ENCODE results near the gene VPS33B. TPM values are rescaled to one million over a fixed set of nuclear protein-coding genes. Genes with fewer than 3 reads are reported as not detected.

The VPS33B gene
- total and polyA plus RNA-seq, 2 of the 8 experiments (the other 6 are each of a cell fraction or from before 2014, with no cell fraction given): 11.8 to 17.3 TPM

DNA sequence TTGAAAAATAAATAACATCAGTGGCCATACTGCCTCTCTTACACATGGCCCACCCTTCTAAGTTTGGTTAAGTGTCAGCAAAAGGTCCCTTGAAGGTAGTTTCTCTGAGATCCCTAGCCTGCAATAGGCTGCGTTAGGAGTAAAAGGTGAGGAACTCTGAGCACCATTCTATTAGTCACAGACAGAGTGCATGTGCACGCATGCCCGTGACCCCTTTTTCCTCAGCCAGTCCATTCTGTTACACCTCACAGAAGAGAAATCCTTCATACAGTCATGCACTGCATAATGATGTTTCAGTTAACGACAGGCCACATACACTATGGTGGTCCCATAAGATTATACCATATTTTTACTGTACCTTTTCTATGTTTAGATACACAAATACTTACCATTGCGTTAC, 55.2 kb downstream of the VPS33B start:
- ChIA-PET POLR2A (ENCODE audit: partially characterized antibody) (interaction anchor here (1.1 to 1.2 kb wide), 3 partner anchors 16 to 77 kb away, joined by 3 to 4 read pairs (median 3); no protein-coding TSS in a partner anchor), CTCF (ENCODE audit: partially characterized antibody) (interaction anchor here (1.0 to 1.6 kb wide), 3 partner anchors 9 to 67 kb away, joined by 3 to 6 read pairs (median 3); no protein-coding TSS in a partner anchor)
- peaks cover 0 to 6% of the 10 kb centered on the region in 2 experiments; a peak in 1 of 4 replicates for H3K79me2 ChIP-seq (ENCODE audit: control insufficient read depth in 1 of 2, insufficient read depth in 2 of 2, low read length in 2 of 2)
- no peak overlapping the region for H4K91ac ChIP-seq (replicated peaks; ENCODE audit: insufficient read length, low read length)
- H3K9me3 ChIP-seq (ENCODE audit: insufficient read depth in 2 of 2, low read depth in 1 of 2, low read length in 1 of 2): no peaks in the 10 kb centered on the region
- no peak overlapping the region for H2BK120ac ChIP-seq (replicated peaks; ENCODE audit: low read depth, low read length)
- no peak overlapping the region for H3K4ac ChIP-seq (replicated peaks; ENCODE audit: insufficient read length, low read depth, low read length)
- H3K27me3 ChIP-seq (replicated peaks in 1 of 4; ENCODE audit: control insufficient read depth in 3 of 4, extremely low read depth in 1 of 4, insufficient read depth in 3 of 4, low read length in 3 of 4): no peaks in the 10 kb centered on the region
- H3K23ac ChIP-seq (ENCODE audit: insufficient read length): no peak overlapping the region
- FAIRE-seq (no peak), DNase-seq (ENCODE audit: low read depth in 1 of 2, low spot score in 2 of 2) (no peak)
- no peaks in the 10 kb centered on the region for H3K23me2 ChIP-seq (ENCODE audit: low read depth, low read length)
- H3K79me1 ChIP-seq (ENCODE audit: low read depth, low read length): no peaks in the 10 kb centered on the region
- H4K5ac ChIP-seq (ENCODE audit: insufficient read length, low read depth, low read length): no peak overlapping the region
- H3K9ac ChIP-seq (replicated peaks in 1 of 4; ENCODE audit: extremely low read depth in 1 of 4, low read depth in 3 of 4, low read length in 3 of 4): no peak overlapping the region
- TF ChIP-seq POLR2AphosphoS5 (IDR thresholded peaks at IDR 0.05; ENCODE audit: low read depth, low read length) (0 out of 2 replicates have a peak, but pooled peaks have one; percentile 39), HDAC2 (IDR thresholded peaks at IDR 0.05; ENCODE audit: borderline replicate concordance in 1 of 2, low read depth in 2 of 2, low read length in 2 of 2) (no peak), TAF7 (optimal IDR thresholded peaks at IDR 0.05; ENCODE audit: borderline replicate concordance, low read depth, low read length) (no peak), BCL11A (IDR thresholded peaks at IDR 0.05; ENCODE audit: low read depth in 2 of 2, low read length in 2 of 2) (no peak), FOSL1 (IDR thresholded peaks at IDR 0.05; ENCODE audit: insufficient read depth, low read depth, low read length) (no peak), EP300 (IDR thresholded peaks at IDR 0.05; ENCODE audit: borderline replicate concordance in 1 of 2, low read depth in 2 of 2, low read length in 2 of 2) (no peak), GABPA (IDR thresholded peaks at IDR 0.05; ENCODE audit: borderline replicate concordance, insufficient read depth, low read length) (no peak), CTBP2 (IDR thresholded peaks at IDR 0.05; ENCODE audit: borderline replicate concordance, insufficient read depth, insufficient read length, low read length) (no peak), POLR2A (IDR thresholded peaks at IDR 0.05; ENCODE audit: control extremely low read depth in 1 of 2, low read depth in 2 of 2, low read length in 2 of 2) (0 out of 3 replicates have a peak, but pooled peaks of 1 of the 2 experiments have one; percentile 33), POU5F1 (IDR thresholded peaks at IDR 0.05; ENCODE audit: low read depth, low read length) (no peak)
- TF ChIP-seq, protein P1, sequence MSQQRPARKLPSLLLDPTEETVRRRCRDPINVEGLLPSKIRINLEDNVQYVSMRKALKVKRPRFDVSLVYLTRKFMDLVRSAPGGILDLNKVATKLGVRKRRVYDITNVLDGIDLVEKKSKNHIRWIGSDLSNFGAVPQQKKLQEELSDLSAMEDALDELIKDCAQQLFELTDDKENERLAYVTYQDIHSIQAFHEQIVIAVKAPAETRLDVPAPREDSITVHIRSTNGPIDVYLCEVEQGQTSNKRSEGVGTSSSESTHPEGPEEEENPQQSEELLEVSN (IDR thresholded peaks at IDR 0.05): no peak
- H4K20me1 ChIP-seq (replicated peaks in 1 of 2; ENCODE audit: control insufficient read depth in 1 of 2, insufficient read depth in 2 of 2, low read length in 2 of 2): peaks cover 4 to 8% of the 10 kb centered on the region in 2 experiments
- no peak overlapping the region for H3K18ac ChIP-seq (ENCODE audit: extremely low read depth, low read length)
- no peak overlapping the region for H2AFZ ChIP-seq (ENCODE audit: low read length)
- WGBS, 2 experiments (ENCODE audit: extremely low coverage in 1 of 2, insufficient coverage in 1 of 2, insufficient read length in 1 of 2, insufficient replicate concordance in 2 of 2, low coverage in 1 of 2, low lambda C conversion rate in 2 of 2, missing lambda C conversion rate in 1 of 2): 97% methylated on average over 5 of the region's 5 CpGs; no CpG with 5 or more reads in 1 of the 2 experiments
- H4K8ac ChIP-seq (ENCODE audit: extremely low read depth, insufficient read depth, low read length): no peak overlapping the region
- no peaks in the 10 kb centered on the region for H3K4me1 ChIP-seq (replicated peaks in 1 of 4; ENCODE audit: control insufficient read depth in 3 of 4, insufficient read depth in 4 of 4, low read length in 3 of 4)
- H3K14ac ChIP-seq (ENCODE audit: insufficient read length): no peak overlapping the region
- no peak overlapping the region for H2AK5ac ChIP-seq (ENCODE audit: low read depth, low read length)
- no peak overlapping the region for H2BK15ac ChIP-seq (ENCODE audit: low read length)
- H3K36me3 ChIP-seq (ENCODE audit: control insufficient read depth in 2 of 4, insufficient read depth in 4 of 4, low read length in 3 of 4): peaks cover 30 to 75% (median 59%) of the 10 kb centered on the region in 4 experiments
- H2BK12ac ChIP-seq (ENCODE audit: low read depth, low read length): no peak overlapping the region
- H3K56ac ChIP-seq (replicated peaks; ENCODE audit: insufficient read length, low read depth, low read length): no peak overlapping the region
- H3K4me2 ChIP-seq (ENCODE audit: insufficient read depth in 1 of 2, low read depth in 2 of 2, low read length in 2 of 2): no peak overlapping the region
- no peak overlapping the region for H3K4me3 ChIP-seq (ENCODE audit: extremely low read depth in 1 of 4, insufficient read depth in 2 of 4, low read depth in 3 of 4, low read length in 4 of 4)
- no peak overlapping the region for H2BK5ac ChIP-seq (ENCODE audit: low read depth, low read length)
- no peak overlapping the region for H2BK20ac ChIP-seq (ENCODE audit: low read length)
- no peak overlapping the region for H3K27ac ChIP-seq (ENCODE audit: low read depth, low read length)

Data from H1 (cell line).